Neural cell (in vitro differentiated cells): ENCODE data around the gene FSTL3. TPM values are rescaled to one million over a fixed set of nuclear protein-coding genes. Genes with fewer than 3 reads are reported as not detected.

ENCODE experiments used
- H2AFZ ChIP-seq: fragments of 200-600, 300-800 bp; sonication (generic), shearing (Covaris generic); 2 replicates; pipeline ENCODE4 v1.6.0; 2014; ENCODE audit warnings: low read depth, mild to moderate bottlenecking, antibody characterized with exemption, low read length, moderate library complexity
- H3F3A ChIP-seq: fragments of 200-600 bp; shearing (Covaris generic); 2 replicates; pipeline ENCODE4 v1.6.1; 2016; ENCODE audit warnings: mild to moderate bottlenecking, moderate library complexity, mixed read lengths, antibody characterized with exemption, low read length; ENCODE audit not compliant: insufficient read depth, poor library complexity, severe bottlenecking
- H3K27ac ChIP-seq: fragments of 200-600, 300-800 bp; sonication (generic), shearing (Covaris generic); 2 replicates; pipeline ENCODE4 v1.5.1; 2014; ENCODE audit warnings: mild to moderate bottlenecking, low read length, moderate library complexity
- H3K27me3 ChIP-seq: fragments of 300-800, 200-600 bp; sonication (generic), shearing (Covaris generic); 2 replicates; pipeline ENCODE4 v1.6.0; 2014; ENCODE audit warnings: mild to moderate bottlenecking, low read depth, low read length, moderate library complexity; ENCODE audit not compliant: insufficient read depth
- H3K36me3 ChIP-seq: fragments of 300-800, 200-600 bp; sonication (generic), shearing (Covaris generic); 2 replicates; pipeline ENCODE4 v1.5.1; 2014; ENCODE audit warnings: mild to moderate bottlenecking, antibody characterized with exemption, low read length, moderate library complexity; ENCODE audit not compliant: insufficient read depth
- H3K4me2 ChIP-seq: fragments of 300-800, 200-600 bp; sonication (generic), shearing (Covaris generic); 2 replicates; pipeline ENCODE4 v1.6.0; 2014; ENCODE audit warnings: mild to moderate bottlenecking, low read length
- H3K4me3 ChIP-seq: fragments of 300-800, 200-600 bp; sonication (generic), shearing (Covaris generic); 2 replicates; pipeline ENCODE4 v1.5.1; 2014; ENCODE audit warnings: mild to moderate bottlenecking, low read length, moderate library complexity
- H3K79me2 ChIP-seq: fragments of 200-600 bp; shearing (Covaris generic); replicated peaks from 2 replicates; pipeline ENCODE4 v1.6.0; 2014; ENCODE audit warnings: mild to moderate bottlenecking, low read length, moderate library complexity; ENCODE audit not compliant: insufficient read depth
- H3K9ac ChIP-seq: fragments of 300-800, 200-600 bp; sonication (generic), shearing (Covaris generic); 2 replicates; pipeline ENCODE4 v1.6.1; 2016; ENCODE audit warnings: mild to moderate bottlenecking, low read length, mixed read lengths
- H3K9me2 ChIP-seq: fragments of 200-600 bp; shearing (Covaris generic); 2 replicates; pipeline ENCODE4 v1.6.1; 2016; ENCODE audit warnings: mild to moderate bottlenecking, low read length, mixed read lengths; ENCODE audit not compliant: insufficient read depth
- H3K9me3 ChIP-seq: fragments of 200-600, 300-800 bp; sonication (generic), shearing (Covaris generic); 2 replicates; pipeline ENCODE4 v1.6.1; 2016; ENCODE audit warnings: mild to moderate bottlenecking, mixed run types, low read length, moderate library complexity, mixed read lengths
- H4K20me1 ChIP-seq: fragments of 200-600 bp; shearing (Covaris generic); 2 replicates; pipeline ENCODE4 v1.6.1; 2016; ENCODE audit warnings: mild to moderate bottlenecking, mixed run types; ENCODE audit not compliant: insufficient read depth
- EP300 ChIP-seq: fragments of 450-650 bp; conservative IDR thresholded peaks from 2 replicates; pipeline ENCODE4 v1.6.1; 2014; ENCODE audit warnings: antibody characterized with exemption, mild to moderate bottlenecking, moderate library complexity; ENCODE audit not compliant: poor library complexity, severe bottlenecking
- EZH2 ChIP-seq: fragments of 200-600, 300-800 bp; shearing (Covaris generic), sonication (generic); IDR thresholded peaks from 2 replicates; pipeline ENCODE4 v1.6.1; 2014; ENCODE audit warnings: antibody characterized with exemption, low read length, borderline replicate concordance, mild to moderate bottlenecking; ENCODE audit not compliant: insufficient read depth, poor library complexity, severe bottlenecking
- MXI1 ChIP-seq: fragments of 450-650 bp; conservative IDR thresholded peaks from 2 replicates; pipeline ENCODE4 v1.6.1; 2014; ENCODE audit warnings: antibody characterized with exemption, mild to moderate bottlenecking; ENCODE audit not compliant: poor library complexity, severe bottlenecking
- POLR2AphosphoS5 ChIP-seq: IDR thresholded peaks from 2 replicates; pipeline ENCODE4 v1.6.1; 2012
- RAD21 ChIP-seq: fragments of 450-650 bp; conservative IDR thresholded peaks from 2 replicates; pipeline ENCODE4 v1.6.1; 2014; ENCODE audit warnings: antibody characterized with exemption, mild to moderate bottlenecking, moderate library complexity
- SMC3 ChIP-seq: fragments of 450-650 bp; conservative IDR thresholded peaks from 2 replicates; pipeline ENCODE4 v1.6.1; 2014; ENCODE audit warnings: antibody characterized with exemption, mild to moderate bottlenecking, moderate library complexity; ENCODE audit not compliant: poor library complexity
- TAF1 ChIP-seq: IDR thresholded peaks from 2 replicates; pipeline ENCODE4 v1.6.1; 2012; ENCODE audit warnings: low read depth
- polyA plus RNA-seq: library from polyadenylated mRNA; depleted of rRNA; stranded (reverse); fragments of >200 nt; gene quantifications from 2 replicates; pipeline ENCODE4 v1.2.3, GENCODE V29; 2014
- TF ChIP-seq, protein P1 (sequence below): fragments of 450-650 bp; IDR thresholded peaks from 2 replicates; pipeline ENCODE4 v1.5.1; 2014; ENCODE audit warnings: antibody characterized with exemption, mild to moderate bottlenecking, moderate library complexity; ENCODE audit not compliant: poor library complexity, severe bottlenecking
- TF ChIP-seq, protein P2 (sequence below): IDR thresholded peaks from 2 replicates; pipeline ENCODE4 v1.6.1; 2012; ENCODE audit warnings: borderline replicate concordance

FSTL3 gene
- polyA plus RNA-seq, 1 donor from 2014 or later = 3.1 TPM

DNA sequence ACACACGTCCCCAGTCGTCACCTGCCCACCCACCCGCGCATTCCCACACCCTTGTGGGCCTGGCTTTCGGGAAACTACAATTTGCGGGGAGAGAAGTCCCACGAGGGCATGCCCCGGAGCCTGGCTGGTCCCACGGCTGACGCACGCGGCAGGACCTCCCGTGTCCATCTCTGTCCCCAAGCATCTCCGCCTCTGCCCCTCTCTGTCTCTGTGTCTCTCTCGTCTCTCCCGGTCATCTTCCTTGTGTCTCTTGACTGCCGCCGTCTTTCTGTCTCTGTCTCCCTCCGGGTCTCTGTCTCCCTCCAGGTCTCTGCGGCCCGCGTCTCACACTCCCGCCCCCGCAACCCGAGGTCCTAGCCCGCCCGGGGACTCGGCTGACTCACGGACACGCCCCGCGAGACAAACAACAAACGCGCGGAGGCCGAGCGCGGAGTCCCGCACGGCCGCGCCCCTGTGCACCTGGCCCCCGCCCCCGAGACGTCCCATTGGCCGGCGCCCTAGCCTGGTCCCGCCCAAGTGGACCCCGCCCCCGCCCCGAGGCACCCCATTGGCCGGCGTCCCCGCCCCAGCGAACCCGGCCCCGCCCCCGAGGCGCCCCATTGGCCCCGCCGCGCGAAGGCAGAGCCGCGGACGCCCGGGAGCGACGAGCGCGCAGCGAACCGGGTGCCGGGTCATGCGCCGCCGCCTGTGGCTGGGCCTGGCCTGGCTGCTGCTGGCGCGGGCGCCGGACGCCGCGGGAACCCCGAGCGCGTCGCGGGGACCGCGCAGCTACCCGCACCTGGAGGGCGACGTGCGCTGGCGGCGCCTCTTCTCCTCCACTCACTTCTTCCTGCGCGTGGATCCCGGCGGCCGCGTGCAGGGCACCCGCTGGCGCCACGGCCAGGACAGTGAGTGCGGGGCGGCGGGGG lies 36.7 kb upstream of the FSTL3 start, which contains the start of gene FGF22:
FGF22 (plus strand) TSS at position 627 of the 908 bp plus-strand sequence; CDS start at position 674, 47 bp downstream.
- Histone ChIP-seq H2AFZ (no peak within 1 kb of the TSS), H3K27ac (no peak within 1 kb of the TSS), H4K20me1 (no peaks in the 10 kb centered on the region), H3K4me2 (no peak within 1 kb of the TSS), H3K9ac (no peak within 1 kb of the TSS), H3K9me3 (no peaks in the 10 kb centered on the region), H3K9me2 (no peaks in the 10 kb centered on the region), H3K27me3 (no peaks in the 10 kb centered on the region), H3F3A (no peaks in the 10 kb centered on the region), H3K4me3 (peak within 1 kb of the TSS; percentile 63), H3K36me3 (no peaks in the 10 kb centered on the region), H3K79me2 (no peaks in the 10 kb centered on the region)
- TF ChIP-seq MXI1 (peak; percentile 49), EP300 (peak; percentile 21)
- TF ChIP-seq, protein P1, sequence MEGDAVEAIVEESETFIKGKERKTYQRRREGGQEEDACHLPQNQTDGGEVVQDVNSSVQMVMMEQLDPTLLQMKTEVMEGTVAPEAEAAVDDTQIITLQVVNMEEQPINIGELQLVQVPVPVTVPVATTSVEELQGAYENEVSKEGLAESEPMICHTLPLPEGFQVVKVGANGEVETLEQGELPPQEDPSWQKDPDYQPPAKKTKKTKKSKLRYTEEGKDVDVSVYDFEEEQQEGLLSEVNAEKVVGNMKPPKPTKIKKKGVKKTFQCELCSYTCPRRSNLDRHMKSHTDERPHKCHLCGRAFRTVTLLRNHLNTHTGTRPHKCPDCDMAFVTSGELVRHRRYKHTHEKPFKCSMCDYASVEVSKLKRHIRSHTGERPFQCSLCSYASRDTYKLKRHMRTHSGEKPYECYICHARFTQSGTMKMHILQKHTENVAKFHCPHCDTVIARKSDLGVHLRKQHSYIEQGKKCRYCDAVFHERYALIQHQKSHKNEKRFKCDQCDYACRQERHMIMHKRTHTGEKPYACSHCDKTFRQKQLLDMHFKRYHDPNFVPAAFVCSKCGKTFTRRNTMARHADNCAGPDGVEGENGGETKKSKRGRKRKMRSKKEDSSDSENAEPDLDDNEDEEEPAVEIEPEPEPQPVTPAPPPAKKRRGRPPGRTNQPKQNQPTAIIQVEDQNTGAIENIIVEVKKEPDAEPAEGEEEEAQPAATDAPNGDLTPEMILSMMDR = no peak

DNA sequence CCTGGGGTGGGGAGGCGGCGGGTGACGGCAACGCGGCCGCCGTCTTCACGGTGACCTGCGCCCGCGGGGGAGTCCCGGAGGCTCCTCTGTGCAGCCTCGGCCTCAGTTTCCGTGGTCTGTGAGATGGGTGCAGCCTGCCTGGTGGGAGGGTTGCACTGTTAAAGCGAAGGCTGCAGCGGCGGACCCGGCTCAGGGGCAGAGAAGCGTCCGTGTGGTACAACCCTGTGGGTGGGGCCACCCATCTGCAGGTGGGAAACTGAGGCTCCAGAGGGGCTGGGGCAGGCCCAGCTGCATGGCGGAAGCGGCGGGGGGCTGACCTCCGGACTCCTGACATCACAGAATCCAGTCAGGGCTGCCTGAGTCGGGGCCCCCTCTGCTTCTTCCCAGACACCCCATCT lies 36.0 kb upstream of the FSTL3 start:
- Histone ChIP-seq H2AFZ (no peak overlapping the region), H3K4me3 (peak overlapping the region; percentile 39), H3K4me2 (no peak overlapping the region), H3K27me3 (no peaks in the 10 kb centered on the region), H3K36me3 (no peaks in the 10 kb centered on the region), H3K9me2 (no peaks in the 10 kb centered on the region), H3K79me2 (no peaks in the 10 kb centered on the region), H3F3A (no peaks in the 10 kb centered on the region), H3K27ac (no peak overlapping the region), H3K9ac (no peak overlapping the region), H3K9me3 (no peaks in the 10 kb centered on the region), H4K20me1 (no peaks in the 10 kb centered on the region)
- TF ChIP-seq EZH2 (no peak), RAD21 (no peak), TAF1 (no peak), MXI1 (no peak), POLR2AphosphoS5 (no peak), EP300 (no peak), SMC3 (no peak)
- TF ChIP-seq, protein P1 = no peak
- TF ChIP-seq, protein P2, sequence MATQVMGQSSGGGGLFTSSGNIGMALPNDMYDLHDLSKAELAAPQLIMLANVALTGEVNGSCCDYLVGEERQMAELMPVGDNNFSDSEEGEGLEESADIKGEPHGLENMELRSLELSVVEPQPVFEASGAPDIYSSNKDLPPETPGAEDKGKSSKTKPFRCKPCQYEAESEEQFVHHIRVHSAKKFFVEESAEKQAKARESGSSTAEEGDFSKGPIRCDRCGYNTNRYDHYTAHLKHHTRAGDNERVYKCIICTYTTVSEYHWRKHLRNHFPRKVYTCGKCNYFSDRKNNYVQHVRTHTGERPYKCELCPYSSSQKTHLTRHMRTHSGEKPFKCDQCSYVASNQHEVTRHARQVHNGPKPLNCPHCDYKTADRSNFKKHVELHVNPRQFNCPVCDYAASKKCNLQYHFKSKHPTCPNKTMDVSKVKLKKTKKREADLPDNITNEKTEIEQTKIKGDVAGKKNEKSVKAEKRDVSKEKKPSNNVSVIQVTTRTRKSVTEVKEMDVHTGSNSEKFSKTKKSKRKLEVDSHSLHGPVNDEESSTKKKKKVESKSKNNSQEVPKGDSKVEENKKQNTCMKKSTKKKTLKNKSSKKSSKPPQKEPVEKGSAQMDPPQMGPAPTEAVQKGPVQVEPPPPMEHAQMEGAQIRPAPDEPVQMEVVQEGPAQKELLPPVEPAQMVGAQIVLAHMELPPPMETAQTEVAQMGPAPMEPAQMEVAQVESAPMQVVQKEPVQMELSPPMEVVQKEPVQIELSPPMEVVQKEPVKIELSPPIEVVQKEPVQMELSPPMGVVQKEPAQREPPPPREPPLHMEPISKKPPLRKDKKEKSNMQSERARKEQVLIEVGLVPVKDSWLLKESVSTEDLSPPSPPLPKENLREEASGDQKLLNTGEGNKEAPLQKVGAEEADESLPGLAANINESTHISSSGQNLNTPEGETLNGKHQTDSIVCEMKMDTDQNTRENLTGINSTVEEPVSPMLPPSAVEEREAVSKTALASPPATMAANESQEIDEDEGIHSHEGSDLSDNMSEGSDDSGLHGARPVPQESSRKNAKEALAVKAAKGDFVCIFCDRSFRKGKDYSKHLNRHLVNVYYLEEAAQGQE = no peak
